ENCODE results near the gene POLR3E.

POLR3E gene

GRCh38 chr16:22369221-22369811, 72.1 kb downstream of the POLR3E start:
- DNase-seq, result no peak

DNA sequence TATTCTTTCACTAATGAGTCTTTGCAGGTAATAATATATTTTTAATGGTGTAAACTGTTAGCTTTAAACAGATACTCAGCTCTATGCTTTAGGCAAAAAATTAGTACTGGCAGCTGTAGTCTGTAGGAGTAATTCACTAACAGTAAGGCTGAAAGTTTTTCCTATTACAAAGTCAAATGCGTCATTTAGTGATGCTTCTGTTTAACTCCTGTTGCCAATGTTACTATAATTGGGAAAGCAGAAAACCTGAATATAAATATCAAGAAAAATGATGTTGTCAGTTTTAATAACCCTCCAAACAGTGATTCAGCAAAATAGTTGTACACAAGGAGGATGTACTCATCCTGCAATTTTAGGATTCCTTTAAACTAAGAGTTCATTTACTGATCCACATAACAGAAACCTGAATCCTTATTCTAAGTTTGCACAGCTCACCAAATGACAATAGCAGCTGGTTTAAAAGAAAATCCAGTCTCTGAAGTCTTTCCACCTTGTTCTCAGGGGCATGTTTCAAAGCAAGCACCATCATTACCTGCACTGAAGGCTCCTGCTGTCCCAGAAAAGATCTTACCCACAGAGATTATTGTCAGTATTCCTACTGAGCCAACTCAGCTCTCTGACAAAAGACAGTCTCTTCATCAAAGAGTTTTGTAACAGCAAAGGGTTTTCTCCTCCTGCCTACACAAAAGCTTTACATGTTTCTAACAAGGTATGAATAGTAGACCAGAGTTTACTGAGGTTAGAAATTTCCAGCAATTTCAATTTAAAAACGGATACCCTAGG, 73.0 kb downstream of the POLR3E start:
- DNase-seq, result no peak

DNA sequence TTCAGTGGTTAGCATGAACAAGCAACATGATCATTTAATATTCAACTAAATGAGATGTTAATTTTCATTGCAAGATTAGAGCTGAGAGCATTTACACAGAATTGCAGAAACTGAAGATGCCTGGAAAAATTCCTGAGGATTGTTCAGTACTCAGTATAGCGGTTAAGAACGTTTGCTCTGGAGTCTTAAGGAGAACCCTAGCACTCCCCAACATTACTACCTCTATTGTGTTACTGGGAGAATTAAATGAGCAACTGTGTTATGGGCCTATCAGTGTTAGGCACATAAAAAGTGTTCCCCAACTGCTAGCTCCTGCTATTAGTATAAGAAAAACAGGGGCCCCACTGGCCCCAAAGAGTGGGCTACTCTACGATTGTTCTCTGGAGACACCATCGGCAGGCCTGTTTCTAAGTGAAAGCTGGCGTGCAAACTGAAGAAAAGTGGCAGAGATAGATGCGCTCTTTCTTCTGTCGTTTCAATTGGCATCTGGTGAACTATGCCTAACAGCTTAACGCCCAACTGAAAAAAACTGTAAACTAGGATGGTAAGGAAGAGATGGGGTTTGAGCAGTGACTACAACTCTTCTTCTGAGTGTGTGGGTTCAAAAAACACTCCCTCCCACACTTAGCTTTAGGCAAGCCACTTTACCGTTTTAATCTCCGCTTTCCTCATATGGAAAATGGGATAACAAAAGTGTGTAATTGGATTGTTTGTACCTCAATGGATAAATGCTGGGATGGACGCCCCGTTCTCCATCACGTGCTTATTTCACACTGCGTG, 75.9 kb downstream of the POLR3E start:
- no peak for DNase-seq

DNA sequence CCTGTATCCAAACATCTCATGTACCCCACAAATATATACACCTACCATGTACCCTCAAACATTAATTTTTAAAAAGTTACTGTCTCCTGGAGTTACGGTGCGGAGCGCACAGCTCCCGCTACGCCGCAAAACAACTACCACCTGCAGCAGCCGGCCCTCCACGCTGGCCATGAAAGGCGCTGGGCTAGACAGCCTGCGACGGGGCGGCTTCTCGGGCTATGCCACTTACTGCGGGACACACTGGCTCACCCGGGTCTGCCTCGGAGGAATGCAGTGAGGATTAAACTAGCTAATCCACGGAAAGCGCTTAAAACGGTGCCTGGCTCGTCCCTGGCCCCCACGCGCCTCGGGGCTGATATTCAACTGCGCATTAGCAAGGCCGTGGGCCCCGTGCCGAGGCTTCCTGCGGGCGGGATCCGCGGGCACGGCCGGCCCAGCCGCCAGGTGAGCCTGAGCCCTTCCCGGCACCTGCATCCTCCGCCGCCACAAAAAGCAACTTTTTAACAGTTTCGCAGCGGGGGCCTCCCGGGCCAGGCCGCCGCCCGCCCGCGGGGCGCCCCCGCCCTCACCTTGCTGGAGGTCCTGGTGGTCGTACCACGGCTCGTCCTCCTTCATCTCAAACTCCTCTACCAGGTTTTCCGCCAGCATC, 76.6 kb downstream of the POLR3E start:
- peak; percentile 51 for DNase-seq

DNA sequence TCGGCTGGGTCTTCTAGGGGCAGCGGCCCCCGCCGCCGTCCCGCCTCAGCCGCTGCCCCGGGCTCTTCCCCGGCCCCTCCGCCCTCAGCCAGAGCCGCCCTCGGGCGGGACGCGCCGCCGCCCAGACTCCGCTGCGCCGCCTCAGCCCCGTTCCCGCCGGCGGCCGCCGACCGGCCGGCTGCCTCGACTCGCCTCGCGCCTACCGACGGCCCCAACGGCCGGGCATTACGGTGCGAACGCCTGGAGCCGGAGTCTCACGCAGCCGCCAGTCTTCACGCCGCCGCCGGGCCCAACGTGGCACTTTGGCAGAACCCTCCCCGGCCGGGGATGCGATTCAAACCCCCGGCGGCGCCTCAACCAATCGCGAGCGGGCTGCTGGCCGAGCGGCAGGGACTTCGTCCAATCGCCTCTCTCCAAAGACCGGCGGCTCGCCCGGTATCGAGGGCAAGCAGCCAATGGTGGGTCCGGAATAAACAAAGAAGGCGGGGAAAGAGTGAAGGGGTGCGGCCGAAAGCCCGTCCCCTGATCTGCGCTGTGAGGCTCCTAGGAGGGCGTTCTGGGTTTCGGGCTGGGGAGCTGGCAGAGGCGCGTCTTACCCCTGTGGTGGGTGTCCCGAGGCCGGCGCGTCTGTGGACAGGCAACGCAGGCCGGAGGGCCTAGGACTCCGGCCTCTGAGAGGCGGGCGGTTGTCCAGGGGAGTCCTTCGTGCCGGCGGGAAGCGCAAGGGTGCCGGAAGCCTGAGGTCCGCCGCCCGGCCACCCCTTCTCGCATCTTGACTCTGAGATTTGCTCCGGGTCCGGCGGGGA, 77.3 kb downstream of the POLR3E start, which contains the start of gene CDR2:
Gene CDR2, minus strand, starts transcription at position 309 of the 806 bp plus-strand sequence. CDS start 310 bp downstream, outside the sequence.
- peak; percentile 99 for DNase-seq

GRCh38 chr16:22375117-22375962, 78.1 kb downstream of the POLR3E start:
- no peak for DNase-seq

DNA sequence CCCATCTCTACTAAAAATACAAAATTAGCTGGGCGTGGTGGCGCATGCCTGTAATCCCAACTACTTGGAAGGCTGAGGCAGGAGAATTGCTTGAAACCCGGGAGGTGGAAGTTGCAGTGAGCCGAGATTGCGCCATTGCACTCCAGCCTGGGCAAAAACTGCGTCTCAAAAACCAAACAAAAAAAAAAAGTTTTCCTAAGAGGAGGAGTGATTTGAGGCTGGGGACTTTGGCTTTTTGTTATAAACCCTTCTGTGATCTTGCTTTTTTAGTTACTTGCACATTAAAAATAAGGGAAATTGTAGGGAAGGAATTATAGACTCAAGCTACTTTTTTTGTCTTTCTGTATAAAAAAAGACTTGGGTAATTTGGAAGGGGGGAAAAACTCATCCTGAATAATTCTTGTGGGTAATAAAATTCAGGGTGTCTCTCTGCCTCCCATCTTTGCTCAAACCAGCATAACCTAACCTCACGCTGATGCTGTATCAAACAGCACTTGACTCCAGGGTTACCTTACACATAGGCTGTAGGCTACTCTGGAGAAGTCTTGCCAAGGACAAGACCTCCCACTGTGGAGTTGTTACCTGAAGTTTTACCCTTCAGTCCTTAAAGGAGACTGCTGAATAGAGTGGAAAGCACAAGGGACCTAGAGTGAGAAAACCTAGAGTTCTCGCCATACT, 78.9 kb downstream of the POLR3E start:
- DNase-seq, result no peak

DNA sequence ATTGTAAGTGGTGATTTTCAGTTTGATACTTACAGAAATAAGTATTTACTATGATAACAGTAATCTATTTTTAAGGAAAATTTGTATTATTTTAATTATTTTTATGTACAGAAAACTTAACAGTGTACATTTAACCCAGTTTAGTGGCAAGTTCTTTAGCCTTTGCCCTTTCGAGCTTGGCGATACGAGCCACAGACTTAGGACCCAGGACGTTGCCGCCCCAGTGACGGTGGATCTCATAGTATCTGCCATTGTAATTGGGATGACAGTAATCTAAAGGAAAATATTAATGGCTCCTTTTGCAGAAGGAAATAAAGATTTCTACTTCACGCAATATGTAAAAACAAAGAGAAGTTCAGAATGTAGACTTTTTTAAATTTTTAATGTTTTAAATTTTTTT, 82.4 kb downstream of the POLR3E start:
- no peak for DNase-seq

- no peak for DNase-seq
These were observed 83.3 kb downstream of the POLR3E start for GRCh38 chr16:22380529-22380928.

DNA sequence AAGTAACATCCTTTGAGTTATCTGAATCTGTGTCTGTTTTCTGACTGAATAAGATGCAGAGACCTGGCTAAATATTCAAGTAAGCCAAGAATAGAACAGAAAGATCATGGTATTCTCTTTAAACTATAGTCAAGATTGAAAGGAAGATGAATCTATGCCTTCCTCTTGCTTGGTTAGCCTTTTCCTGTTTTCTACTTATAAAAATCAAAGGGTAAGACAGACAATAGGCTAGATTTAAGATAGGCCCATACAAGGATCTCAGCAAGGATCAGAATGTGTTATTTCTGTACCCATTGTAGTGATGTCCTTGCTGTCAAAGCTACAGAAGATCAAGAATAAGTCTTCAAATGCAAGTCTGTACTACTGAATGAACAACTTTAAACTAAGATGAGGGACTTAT, 84.2 kb downstream of the POLR3E start:
- DNase-seq, result no peak

DNA sequence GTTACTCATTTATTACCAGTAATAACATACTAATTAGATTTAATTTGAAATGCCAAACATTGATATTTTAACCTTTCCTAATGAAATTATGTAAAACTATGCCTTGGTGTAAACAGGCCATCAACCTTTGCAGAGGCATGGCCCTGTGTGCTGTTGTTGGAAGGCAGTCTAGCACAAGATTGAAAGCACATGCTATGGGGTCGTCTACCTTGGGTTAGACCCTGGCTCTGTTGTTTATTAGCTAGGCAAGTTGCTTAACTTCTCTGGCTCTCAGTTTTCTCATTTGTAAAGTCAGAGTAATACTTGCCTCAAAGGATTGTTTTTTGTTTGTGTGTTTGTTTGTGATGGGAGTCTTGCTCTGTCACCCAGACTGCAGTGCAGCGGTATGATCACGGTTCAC, 86.6 kb downstream of the POLR3E start:
- no peak for DNase-seq
